Neural progenitor cell (in vitro differentiated cells): ENCODE results near the gene WIZ. TPM values are rescaled to one million over a fixed set of nuclear protein-coding genes. Genes with fewer than 3 reads are reported as not detected.

Experiments
- DNase-seq: peaks from one replicate; pipeline ENCODE4 v3.0.0-alpha.2; 2016; ENCODE audit warnings: low spot score
- H2AFZ ChIP-seq: fragments of 200-600 bp; sonication (generic); replicated peaks from 2 replicates; pipeline ENCODE4 v1.6.1; 2016; ENCODE audit warnings: antibody characterized with exemption
- H3F3A ChIP-seq: fragments of 200-600 bp; sonication (generic); 2 replicates; pipeline ENCODE4 v1.6.1; 2016; ENCODE audit warnings: antibody characterized with exemption, low read depth
- H3K27ac ChIP-seq: fragments of 200-600 bp; sonication (generic); 2 replicates; pipeline ENCODE4 v1.5.1; 2016; ENCODE audit warnings: mild to moderate bottlenecking
- H3K27me3 ChIP-seq: fragments of 200-600 bp; sonication (generic); 2 replicates; pipeline ENCODE4 v1.6.1; 2016; ENCODE audit warnings: mild to moderate bottlenecking, moderate library complexity
- H3K36me3 ChIP-seq: fragments of 200-600 bp; sonication (generic); 2 replicates; pipeline ENCODE4 v1.5.1; 2016
- H3K4me1 ChIP-seq: fragments of 200-600 bp; sonication (generic); 2 replicates; pipeline ENCODE4 v1.6.1; 2016; ENCODE audit warnings: mixed run types
- H3K4me2 ChIP-seq: fragments of 200-600 bp; sonication (generic); 2 replicates; pipeline ENCODE4 v1.6.1; 2016
- H3K4me3 ChIP-seq: fragments of 200-600 bp; sonication (generic); 2 replicates; pipeline ENCODE4 v1.5.1; 2016
- H3K79me2 ChIP-seq: fragments of 200-600 bp; sonication (generic); 2 replicates; pipeline ENCODE4 v1.6.1; 2016; ENCODE audit warnings: low read depth
- H3K9ac ChIP-seq: fragments of 200-600 bp; sonication (generic); 2 replicates; pipeline ENCODE4 v1.6.1; 2016
- H3K9me3 ChIP-seq: fragments of 200-600 bp; sonication (generic); 2 replicates; pipeline ENCODE4 v1.5.1; 2016; ENCODE audit warnings: low read depth
- H4K20me1 ChIP-seq: fragments of 200-600 bp; sonication (generic); 2 replicates; pipeline ENCODE4 v1.6.1; 2016; ENCODE audit warnings: low read depth
- H3K27ac Mint-ChIP-seq: 3 replicates; pipeline ENCODE4 v1.8.0; 2021; ENCODE audit warnings: mixed read lengths
- H3K27me3 Mint-ChIP-seq: 2 replicates; pipeline ENCODE4 v1.8.0; 2022; ENCODE audit warnings: low read depth, mild to moderate bottlenecking, inconsistent platforms, moderate library complexity, mixed read lengths; ENCODE audit not compliant: insufficient read depth
- H3K36me3 Mint-ChIP-seq: 3 replicates; pipeline ENCODE4 v1.8.0; 2021; ENCODE audit warnings: mixed read lengths
- H3K4me1 Mint-ChIP-seq: 3 replicates; pipeline ENCODE4 v1.8.0; 2021; ENCODE audit warnings: mixed read lengths
- H3K4me3 Mint-ChIP-seq: 3 replicates; pipeline ENCODE4 v1.8.0; 2021; ENCODE audit warnings: mild to moderate bottlenecking, moderate library complexity, mixed read lengths
- H3K9me3 Mint-ChIP-seq: 3 replicates; pipeline ENCODE4 v1.8.0; 2020; ENCODE audit warnings: mixed read lengths
- CTCF ChIP-seq: fragments of 200-600 bp; sonication (generic); IDR thresholded peaks from 2 replicates; pipeline ENCODE4 v1.5.1; 2017; ENCODE audit warnings: antibody characterized with exemption, mild to moderate bottlenecking
- EZH2 ChIP-seq: fragments of 200-600 bp; sonication (generic); IDR thresholded peaks from 2 replicates; pipeline ENCODE4 v1.6.1; 2017; ENCODE audit warnings: antibody characterized with exemption, mild to moderate bottlenecking, moderate library complexity
- EZH2phosphoT487 ChIP-seq: fragments of 200-600 bp; sonication (generic); IDR thresholded peaks from 2 replicates; pipeline ENCODE4 v1.6.1; 2017; ENCODE audit warnings: antibody characterized with exemption
- total RNA-seq: library from RNA; depleted of rRNA; stranded (reverse); fragments of >200 nt; gene quantifications from 2 replicates; pipeline ENCODE4 v1.2.3, GENCODE V29; 2015; ENCODE audit warnings: low replicate concordance

The WIZ gene
- total RNA-seq, 1 donor from 2014 or later, result 9.1 TPM

GRCh38 chr19:15403151-15403531 is 46.6 kb downstream of the WIZ start:
- Histone ChIP-seq H3K4me2 (no peak overlapping the region), H4K20me1 (peaks cover 83% of the 10 kb centered on the region), H3K36me3 (peaks cover 7% of the 10 kb centered on the region), H3K27ac (no peak overlapping the region), H3F3A (no peaks in the 10 kb centered on the region), H3K4me3 (no peak overlapping the region), H3K4me1 (peaks cover 10% of the 10 kb centered on the region), H3K9me3 (no peaks in the 10 kb centered on the region), H3K27me3 (no peaks in the 10 kb centered on the region), H2AFZ (no peak overlapping the region), H3K79me2 (peaks cover 78% of the 10 kb centered on the region), H3K9ac (no peak overlapping the region)
- Mint-ChIP-seq H3K27me3 (peaks cover 2% of the 10 kb centered on the region), H3K4me3 (no peak overlapping the region), H3K9me3 (no peaks in the 10 kb centered on the region), H3K36me3 (peaks cover 9% of the 10 kb centered on the region), H3K27ac (no peak overlapping the region), H3K4me1 (peaks cover 10% of the 10 kb centered on the region)
- TF ChIP-seq EZH2phosphoT487 (no peak), CTCF (no peak), EZH2 (no peak)
- DNase-seq, result no peak

- Histone ChIP-seq H2AFZ (no peak overlapping the region), H3F3A (no peaks in the 10 kb centered on the region), H3K36me3 (peaks cover 6% of the 10 kb centered on the region), H3K9ac (no peak overlapping the region), H3K4me2 (no peak overlapping the region), H3K9me3 (no peaks in the 10 kb centered on the region), H3K27me3 (no peaks in the 10 kb centered on the region), H3K4me3 (no peak overlapping the region), H3K27ac (no peak overlapping the region), H3K4me1 (peaks cover 10% of the 10 kb centered on the region), H3K79me2 (peaks cover 78% of the 10 kb centered on the region), H4K20me1 (peaks cover 80% of the 10 kb centered on the region)
- Mint-ChIP-seq H3K27me3 (peaks cover 2% of the 10 kb centered on the region), H3K36me3 (peaks cover 15% of the 10 kb centered on the region), H3K4me3 (no peak overlapping the region), H3K9me3 (no peaks in the 10 kb centered on the region), H3K27ac (no peak overlapping the region), H3K4me1 (peaks cover 10% of the 10 kb centered on the region)
- TF ChIP-seq EZH2 (no peak), EZH2phosphoT487 (no peak), CTCF (no peak)
- DNase-seq, result no peak
These were observed 47.2 kb downstream of the WIZ start for GRCh38 chr19:15402411-15403150.

- Histone ChIP-seq H3K4me1 (peaks cover 10% of the 10 kb centered on the region), H3K79me2 (peaks cover 72% of the 10 kb centered on the region), H3K27me3 (no peaks in the 10 kb centered on the region), H4K20me1 (peaks cover 78% of the 10 kb centered on the region), H3K9me3 (no peaks in the 10 kb centered on the region), H3K9ac (no peak overlapping the region), H3K27ac (no peak overlapping the region), H3K36me3 (no peaks in the 10 kb centered on the region), H3F3A (no peaks in the 10 kb centered on the region), H3K4me3 (no peak overlapping the region), H2AFZ (no peak overlapping the region), H3K4me2 (no peak overlapping the region)
- DNase-seq, result no peak
- Mint-ChIP-seq H3K27ac (no peak overlapping the region), H3K4me1 (peaks cover 10% of the 10 kb centered on the region), H3K9me3 (no peaks in the 10 kb centered on the region), H3K27me3 (peaks cover 6% of the 10 kb centered on the region), H3K4me3 (no peak overlapping the region), H3K36me3 (peaks cover 27% of the 10 kb centered on the region)
- TF ChIP-seq CTCF, result no peak
- TF ChIP-seq EZH2, result no peak
- TF ChIP-seq EZH2phosphoT487, result no peak
These were observed 48.4 kb downstream of the WIZ start for GRCh38 chr19:15401397-15401710.
